GM18498 (cell line): ENCODE measurements around the gene ZNF423.
"Not testable (repeated sequence)": the region's sequence is repeated elsewhere in the genome, so short reads cannot be mapped to it uniquely, and the experiment has no call there.

Experiments
- ATAC-seq: cut with Tn5 transposase; IDR thresholded peaks from one replicate; pipeline ENCODE4 v1.9.1; 2021; ENCODE audit warnings: mild to moderate bottlenecking, moderate library complexity; ENCODE audit not compliant: unreplicated experiment

Gene ZNF423

DNA sequence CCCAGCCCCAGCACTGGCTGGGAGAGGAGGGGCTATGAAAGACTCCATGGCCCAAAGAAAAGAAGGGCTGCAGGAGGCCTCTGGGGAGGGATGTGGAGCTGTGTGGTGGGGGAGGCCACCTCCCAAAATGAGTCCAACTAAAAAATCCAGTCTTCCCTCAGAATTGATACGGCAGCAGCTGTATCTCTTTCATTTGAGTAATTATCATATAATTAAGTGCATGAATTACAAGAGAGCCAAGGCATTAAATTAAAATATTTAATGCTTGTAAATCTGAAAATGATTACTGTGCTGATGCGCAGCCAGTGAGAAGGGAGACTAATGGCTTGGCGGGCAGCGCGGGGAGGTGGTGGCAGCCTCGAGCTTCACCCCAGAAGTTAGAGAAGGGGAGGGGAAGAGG lies 289.5 kb downstream of the ZNF423 start:
- no peak for ATAC-seq

DNA sequence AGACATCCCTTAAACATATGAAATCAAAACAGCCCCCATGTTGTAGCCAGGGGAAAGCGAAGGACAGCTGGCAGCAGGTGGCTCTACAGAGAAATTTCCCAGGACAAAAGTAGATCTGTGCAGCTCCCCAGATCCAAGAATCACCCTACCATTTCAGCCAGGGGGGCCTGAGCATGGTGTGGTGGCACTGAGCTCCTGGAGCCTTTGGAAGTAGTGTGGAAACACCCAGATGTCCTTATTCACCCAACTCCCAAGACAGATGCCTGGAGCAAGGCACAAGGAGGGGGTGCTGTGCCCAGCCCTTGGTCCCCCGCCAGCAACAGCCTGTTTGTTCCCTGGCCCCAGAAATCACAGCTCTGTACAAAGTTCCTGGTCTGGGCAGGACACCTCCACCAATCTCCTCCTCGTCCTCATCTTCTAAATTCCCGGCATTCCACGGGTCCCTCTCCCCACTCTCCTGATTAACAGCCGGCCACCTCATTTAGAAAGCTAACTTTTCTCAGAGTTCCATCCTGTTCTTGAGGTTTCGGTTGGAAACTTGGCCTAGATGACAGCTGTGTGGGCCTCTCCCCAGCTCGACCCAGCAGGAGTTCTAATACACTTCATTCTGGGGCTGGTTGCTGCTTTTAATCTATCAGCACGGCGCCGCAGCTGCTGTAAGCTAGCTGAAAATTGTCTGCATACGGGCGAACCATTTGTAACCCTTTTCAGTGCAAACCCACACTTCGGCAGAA lies 291.2 kb downstream of the ZNF423 start:
- ATAC-seq: no peak

DNA sequence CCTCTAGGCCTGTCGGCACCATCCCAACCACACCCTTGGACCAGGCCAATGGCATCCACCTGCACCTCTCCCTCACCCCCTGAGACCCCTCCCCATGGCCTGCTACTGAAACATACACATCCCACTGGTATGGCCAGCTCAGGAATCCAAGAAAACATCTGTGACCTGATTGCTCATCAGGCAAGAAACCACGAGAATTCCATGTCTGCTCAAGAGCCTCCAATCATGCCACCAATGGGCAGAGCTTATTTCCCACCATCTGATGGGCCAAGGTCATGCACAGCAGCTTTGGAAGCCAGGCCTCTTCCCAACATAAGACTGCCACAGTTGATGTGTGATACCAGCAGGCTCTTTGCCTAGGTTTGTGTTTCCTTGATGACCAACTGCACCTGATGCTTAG lies 292.2 kb downstream of the ZNF423 start:
- ATAC-seq: no peak

DNA sequence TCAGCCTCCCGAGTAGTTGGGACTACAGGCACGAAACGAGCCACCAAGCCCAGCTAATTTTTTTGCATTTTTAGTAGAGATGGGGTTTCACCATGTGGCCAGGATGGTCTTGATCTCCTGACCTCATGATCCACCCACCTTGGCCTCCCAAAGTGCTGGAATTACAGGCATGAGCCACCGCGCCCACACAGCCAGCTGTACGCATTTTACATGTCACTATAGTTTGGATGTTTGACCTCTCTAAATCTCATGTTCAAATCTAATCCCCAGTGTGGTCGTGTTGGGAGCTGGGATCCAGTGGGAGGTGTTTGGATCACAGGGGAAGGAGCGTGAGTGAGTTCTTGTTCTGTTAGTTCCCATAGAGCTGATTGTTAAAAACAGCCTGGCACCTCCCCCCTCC lies 293.0 kb downstream of the ZNF423 start:
- ATAC-seq: not testable (repeated sequence)

DNA sequence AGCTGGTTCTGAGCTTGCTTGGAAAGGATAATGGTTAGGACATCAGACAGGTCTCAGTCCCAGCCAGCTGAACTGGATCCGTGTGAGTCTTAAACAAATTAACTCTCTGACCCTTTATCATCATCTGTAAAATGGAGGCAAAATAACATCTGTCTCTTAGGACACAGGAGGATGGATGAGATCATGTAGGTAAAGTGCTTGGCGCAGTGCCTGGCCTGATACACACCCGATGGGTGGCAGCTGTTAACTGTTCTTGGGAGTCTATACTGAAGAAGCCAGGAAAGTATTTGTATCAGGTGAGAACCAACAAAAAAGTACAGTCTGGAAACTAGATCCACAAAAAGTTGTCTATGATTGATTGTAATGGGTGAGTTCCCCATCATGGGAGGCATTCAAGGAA lies 293.7 kb downstream of the ZNF423 start:
- ATAC-seq: no peak

DNA sequence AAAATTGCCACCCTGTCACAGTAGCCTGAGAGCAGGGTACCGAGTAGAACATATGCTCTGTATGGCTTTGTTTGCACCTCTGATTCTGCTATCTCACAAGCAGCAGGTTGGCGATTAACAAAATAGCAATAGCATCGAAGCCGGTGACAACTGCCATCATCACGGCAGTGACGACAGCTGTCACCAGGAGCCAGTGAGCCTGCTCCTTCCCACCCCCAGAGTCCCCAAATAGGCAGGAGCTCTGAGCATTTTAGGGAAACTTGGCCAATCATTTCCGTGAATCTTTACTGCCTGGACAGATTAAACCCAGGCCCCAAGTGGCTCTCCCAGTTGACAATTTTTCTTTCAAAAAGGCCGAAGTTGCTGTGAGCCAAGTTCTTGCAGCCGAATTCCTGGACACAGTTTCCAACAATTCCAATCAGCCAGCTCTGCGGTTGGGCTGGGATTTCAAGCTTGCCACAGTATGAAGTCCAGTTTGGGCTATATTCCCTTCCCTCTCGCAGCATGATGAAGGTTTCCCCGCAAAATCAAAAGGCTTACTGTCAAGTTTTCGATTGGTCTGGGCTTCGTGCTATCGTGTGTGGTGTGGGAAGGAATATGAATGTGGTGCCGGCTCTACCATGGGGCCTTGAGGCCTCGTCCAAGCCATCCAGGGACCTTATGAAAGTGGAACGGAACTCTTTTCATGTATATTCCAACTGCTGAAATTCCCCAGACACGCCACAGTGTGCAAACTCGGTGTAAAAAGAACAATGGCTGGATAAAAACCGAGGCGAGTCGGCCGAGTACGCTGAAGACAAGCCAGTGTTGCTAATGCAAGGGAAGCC lies 295.7 kb downstream of the ZNF423 start:
- ATAC-seq: no peak

DNA sequence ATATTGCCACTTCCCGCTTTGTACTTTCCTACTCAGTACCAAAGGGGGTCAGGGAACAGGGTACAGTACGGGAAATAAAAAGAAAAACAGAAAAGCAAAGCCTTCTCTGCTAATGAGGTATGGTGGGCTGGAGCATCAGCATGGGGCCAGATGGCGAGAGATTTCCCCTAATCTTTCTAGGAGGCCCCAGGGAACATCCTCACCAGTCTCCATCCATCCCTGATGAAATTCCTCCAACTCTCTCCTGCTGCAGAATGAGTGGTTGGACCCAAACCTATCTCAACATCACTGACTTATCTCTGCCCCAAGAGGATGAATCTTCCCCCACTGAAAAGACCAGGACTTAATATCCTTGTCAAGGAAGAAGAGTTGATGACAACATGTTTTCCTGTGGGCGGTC lies 296.7 kb downstream of the ZNF423 start:
- ATAC-seq: no peak

DNA sequence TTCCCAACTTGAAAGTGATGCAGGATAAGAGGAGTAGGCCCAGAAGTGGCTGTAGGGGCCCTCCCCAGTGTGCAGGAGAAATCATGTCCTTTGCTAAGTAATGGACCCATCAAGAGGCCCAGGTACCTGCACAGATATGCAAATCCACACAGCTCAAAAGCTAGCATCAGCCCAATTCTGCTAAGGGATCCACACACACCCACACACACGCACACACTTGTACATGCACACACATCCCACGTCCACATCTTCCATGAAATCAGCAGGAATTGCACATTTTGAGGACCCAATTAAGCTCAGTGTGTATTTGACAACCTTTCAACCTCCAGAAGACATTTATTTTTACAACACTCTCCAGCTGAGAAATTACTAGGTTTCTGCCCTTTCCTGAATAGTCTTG lies 297.5 kb downstream of the ZNF423 start:
- no peak for ATAC-seq

DNA sequence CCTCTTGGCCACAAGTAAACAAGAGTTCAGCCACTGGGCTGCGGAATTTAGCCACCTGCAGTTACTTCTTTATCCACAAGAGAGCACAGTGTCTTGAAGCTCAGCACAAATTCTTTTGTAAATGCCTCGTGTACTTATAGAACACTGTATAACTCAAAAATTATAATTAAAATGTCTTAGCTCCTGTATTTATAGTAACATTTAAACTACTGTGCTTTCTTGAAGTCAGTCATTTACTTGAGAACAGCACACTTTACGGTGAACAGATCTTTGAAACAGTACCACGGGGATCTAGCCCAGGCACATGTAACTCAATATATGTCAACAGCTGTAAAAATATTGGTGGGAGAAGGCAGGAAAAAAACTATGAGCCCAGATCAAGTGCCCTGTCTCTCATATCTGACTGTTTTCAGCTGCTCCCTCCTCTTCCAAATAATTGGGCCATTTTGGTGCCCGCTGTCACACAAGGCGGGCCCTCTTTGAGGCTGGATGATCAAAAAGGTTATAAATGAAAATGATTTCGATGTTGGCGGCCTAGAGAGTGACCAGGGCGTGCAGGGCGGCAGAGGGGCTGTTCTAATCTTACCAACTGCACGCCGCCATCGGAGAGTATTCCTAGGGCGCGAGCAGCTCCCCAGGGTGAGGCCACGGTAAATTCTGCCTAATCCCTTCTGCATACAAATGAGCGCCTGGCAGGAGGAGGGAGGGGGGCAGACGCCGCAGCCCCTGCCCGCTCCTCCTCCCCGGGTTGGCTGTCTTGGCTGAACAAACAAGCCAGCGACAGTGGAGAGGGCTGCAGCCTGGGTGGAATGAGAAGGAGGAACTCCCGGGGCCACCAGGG lies 299.1 kb downstream of the ZNF423 start:
- no peak for ATAC-seq

DNA sequence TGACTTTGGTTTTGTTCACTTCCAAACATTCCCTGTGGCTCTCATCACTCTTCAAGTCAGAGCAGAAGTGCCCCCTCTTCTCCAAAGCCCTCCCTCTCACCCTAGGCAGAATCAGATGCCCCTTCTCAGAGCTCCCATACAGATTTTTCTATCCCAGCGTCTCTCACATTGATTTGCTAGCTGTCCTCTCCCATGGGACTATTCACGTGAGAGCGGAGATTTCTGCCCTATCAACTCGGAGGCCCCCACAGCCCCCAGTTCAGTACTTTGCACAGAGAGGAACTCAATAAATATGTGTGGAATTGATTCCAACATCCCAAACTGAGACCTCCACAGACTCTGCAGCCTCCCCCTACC lies 299.7 kb downstream of the ZNF423 start:
- ATAC-seq: no peak

DNA sequence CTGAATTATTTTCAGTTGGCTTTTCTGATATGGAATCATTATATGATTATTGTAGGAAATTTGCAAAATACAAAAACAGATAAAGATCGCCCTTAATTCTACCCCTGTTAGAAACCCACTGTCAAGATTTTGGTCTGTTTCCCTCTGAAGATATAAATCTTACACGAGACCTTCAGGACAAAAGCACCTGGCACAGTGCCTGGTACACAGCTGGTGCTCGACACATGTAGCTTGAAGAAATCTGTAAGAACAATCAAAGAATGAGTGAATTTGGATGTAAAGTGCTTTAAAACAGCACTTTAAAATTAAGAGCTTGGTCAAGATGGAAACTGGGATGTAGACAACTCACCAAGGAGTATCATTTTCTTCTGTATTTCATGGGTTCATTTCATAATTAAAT lies 301.2 kb downstream of the ZNF423 start:
- ATAC-seq: no peak

DNA sequence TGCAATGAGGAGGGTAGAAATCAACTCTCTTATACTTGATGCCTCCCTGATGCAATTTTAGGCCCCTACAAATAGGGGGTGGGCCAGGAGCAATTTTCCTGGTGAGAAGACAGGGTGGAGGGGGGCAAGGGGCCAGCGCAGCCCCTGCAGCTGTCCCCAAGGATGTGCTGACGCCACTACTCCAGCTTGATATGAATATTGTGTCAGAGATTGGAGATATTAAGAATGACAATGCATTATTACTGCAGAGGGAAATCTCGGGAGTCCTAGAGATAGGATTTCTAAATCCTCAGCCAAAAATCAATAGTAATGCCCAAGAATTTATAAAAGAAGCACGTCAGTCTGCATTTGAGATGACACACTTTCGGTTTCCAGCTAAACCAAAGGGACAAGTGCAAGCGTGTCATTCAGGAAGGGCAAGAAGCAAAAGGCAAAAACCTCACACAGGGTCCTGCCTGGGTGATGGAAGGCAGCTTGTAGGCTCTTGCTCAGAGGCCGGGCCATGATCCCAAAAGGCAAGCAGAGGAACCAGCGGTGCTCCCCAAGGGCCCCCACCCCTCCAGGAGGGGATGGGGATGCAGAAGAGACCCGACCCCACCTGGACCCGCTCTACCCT lies 303.5 kb downstream of the ZNF423 start:
- ATAC-seq: no peak

DNA sequence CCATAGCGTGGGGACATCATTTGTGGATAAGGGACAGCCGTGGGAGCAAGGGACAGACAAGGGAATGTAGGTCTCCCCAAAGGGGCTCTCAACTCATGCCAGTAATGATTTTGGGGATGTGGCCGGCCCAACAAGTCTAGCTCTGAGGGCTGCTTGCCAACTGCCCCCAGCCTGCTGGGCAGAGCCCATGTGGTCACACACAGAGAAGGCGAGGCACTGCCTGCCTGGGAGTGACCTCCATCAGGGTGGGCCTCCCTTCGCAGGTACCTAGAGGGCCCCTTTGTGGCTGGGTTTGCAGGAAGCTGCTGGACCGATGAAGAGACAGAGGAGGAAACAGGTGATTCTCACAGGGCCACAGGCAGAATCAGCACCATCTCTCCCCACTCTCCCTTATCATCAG lies 305.2 kb downstream of the ZNF423 start:
- no peak for ATAC-seq

DNA sequence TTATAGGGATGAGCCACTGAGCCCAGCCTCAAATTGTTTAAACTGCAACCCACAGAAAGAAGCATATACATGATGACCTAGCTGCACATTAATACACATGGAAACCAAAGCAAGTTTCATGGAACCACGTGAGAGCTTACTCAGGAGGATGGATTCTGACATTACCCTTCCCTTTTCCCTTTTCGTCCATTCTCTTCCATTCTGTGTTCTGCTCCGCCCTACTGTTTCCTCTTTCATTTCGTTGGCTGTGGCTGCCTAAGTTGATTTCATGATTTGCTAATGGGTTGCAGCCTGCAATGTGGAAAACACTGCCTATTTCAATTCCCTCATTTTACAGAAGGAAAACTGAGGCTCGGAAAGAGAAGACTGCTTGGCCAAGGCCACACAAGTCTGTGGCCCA lies 305.8 kb downstream of the ZNF423 start:
- ATAC-seq: no peak

DNA sequence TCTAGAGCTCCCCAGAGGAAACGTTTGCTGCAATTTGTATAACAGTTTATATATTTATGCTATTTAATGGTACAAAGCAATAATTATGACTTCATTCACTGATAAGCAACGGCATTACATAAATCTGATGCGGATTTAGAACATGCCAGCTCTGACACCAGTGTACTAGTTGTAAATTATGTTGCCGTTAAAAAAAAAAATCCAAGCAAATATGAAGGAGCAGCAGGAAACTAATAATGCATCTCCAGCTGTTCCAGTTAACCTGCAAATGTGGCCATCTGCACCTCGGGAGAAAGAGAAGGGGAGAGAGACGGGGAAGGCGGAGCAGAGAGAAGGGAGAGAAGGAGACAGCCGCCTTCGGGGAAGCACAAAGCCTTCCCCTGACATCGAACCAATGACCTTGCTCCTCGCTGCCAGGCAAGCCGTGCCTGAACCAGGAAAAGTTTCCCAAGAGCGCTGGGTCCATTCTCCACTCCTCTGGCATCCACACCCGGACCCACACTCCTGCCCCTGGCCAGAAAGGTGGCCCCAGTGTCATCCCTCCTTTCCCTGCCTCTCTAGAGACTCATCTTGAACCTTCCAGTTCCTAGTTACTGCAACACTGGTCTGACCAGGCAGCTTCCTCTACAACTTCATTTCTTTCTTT lies 307.5 kb downstream of the ZNF423 start:
- no peak for ATAC-seq

DNA sequence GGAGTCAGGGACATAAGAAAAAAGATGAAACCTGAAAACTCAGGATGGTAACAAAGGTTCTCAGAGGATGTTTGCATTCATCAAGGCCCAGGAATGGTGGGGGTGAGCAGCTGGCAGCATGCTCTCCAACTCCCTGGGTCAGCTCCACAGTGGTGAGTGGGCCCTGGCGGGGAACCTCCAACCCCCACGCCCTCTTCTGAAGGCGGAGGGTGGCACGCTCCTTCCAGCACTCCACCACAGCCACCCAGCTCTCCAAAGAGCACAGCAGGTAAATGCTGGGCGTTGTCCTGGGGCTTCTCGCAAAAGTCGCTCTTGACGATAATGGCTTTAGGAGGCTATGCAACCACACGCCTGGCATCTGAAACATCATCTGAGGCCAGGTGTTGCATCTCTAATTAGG lies 308.5 kb downstream of the ZNF423 start:
- no peak for ATAC-seq

DNA sequence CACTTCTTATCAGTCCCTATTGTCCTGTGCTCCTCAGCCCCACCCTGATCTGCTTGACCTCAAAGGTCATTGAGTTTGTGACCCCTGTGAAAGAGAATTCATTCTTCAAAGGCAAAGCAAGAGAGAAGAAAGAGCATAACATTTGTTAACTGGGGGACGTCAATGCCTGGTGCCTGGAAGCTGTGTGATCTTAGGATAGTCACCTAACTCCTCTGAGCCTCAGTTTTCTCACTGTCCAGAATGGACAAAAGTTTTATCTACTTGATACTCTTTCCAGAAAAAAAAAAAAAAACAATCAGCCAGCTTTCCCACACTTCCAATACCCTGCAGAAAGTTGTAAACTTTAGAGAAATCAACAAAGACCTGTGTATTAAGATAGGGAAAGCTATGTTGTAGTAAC lies 309.2 kb downstream of the ZNF423 start:
- no peak for ATAC-seq

DNA sequence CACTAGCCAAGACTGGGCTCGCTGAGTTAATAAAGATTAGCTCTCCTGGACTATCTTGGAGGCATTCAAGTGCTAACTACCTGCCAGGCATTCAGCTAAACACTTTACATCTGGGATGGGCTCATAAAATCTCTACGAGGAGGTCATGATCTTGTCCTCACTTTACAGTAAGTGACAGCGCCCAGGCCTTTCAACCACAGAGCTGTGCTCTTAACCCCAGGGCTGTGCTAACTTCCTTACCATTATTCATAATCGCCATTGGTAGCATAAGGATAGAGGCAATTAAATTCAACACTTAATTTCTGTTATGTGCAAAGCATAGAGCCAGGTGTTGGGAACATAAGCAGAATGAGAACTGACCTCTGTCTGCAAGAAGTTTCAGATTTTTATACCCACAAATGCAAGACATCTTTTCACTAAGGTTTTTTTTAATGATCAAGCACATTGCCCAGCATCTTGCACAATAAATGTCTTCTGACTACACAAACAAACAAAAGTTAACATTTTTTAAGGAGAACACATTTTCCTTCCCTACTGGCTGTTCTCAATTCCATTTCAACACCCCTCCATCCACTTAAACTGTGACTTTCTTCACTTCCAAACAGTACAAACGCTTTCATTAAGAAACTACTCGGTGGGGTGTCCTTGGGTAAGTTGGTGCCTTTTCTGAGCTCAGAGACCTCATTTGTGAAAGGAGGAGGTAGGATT lies 310.0 kb downstream of the ZNF423 start:
- no peak for ATAC-seq

DNA sequence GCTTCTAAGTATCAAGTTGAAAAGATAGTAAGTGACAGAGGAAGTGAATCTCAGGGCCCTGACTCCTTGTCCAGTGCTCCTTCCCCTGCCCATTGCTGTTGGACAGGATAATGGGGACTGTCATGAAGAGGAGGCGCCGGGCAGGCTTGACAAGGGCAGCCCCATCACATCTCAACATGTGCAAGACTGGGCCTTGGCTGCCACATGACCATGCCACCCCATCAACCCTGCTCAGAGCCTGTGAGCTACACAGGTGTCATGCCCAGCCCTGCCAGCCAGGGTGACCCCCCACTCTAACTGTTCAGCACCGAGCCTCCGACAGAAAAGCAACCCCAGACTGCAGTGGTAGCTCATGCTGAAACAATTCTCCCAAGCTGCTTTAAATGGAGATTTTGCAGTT lies 310.7 kb downstream of the ZNF423 start:
- ATAC-seq: no peak

DNA sequence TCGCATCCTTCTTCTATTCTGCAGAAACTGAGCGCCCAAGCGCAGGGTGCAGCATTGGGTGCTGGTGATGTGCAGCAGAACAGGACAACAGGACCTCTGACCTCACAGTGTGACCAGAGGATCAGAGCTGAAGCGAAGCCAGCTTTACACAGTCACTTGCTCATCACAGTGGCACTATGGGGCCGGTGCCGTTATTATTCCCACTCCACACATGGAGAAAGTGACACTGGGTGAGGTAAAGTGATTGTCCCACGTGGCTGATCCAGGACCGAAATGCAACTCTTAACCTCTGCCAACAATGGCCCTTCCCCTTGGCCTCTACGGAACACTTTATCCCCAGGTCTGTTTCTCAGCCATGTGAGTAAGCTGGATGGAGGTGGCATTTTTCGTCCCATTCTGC lies 311.1 kb downstream of the ZNF423 start:
- no peak for ATAC-seq
